Nephron progenitor cell (in vitro differentiated cells): ENCODE results near the gene POLR1C.
A peak's percentile ranks its signal among the peaks of the same experiment; 100 is the strongest.

Experiments
- DNase-seq: peaks from one replicate; pipeline ENCODE4 v3.0.0; 2021
- H3K27ac Mint-ChIP-seq: 2 replicates; pipeline ENCODE4 v1.8.0; 2021; ENCODE audit warnings: mild to moderate bottlenecking, moderate library complexity, mixed read lengths
- H3K27me3 Mint-ChIP-seq: 2 replicates; pipeline ENCODE4 v1.8.0; 2021; ENCODE audit warnings: mild to moderate bottlenecking, low read depth, mixed read lengths; ENCODE audit not compliant: poor library complexity
- H3K36me3 Mint-ChIP-seq: 2 replicates; pipeline ENCODE4 v1.8.0; 2021; ENCODE audit warnings: low read depth, mixed read lengths
- H3K4me1 Mint-ChIP-seq: 2 replicates; pipeline ENCODE4 v1.8.0; 2021; ENCODE audit warnings: mixed read lengths
- H3K4me3 Mint-ChIP-seq: 2 replicates; pipeline ENCODE4 v1.8.0; 2021; ENCODE audit warnings: mild to moderate bottlenecking, moderate library complexity, mixed read lengths
- H3K9me3 Mint-ChIP-seq: 2 replicates; pipeline ENCODE4 v1.8.0; 2021; ENCODE audit warnings: mild to moderate bottlenecking, moderate library complexity, mixed read lengths
- CTCF ChIP-seq: fragments of 200-600 bp; sonication (generic); IDR thresholded peaks from 2 replicates; pipeline ENCODE4 v1.5.0; 2021; ENCODE audit warnings: antibody characterized with exemption

Gene POLR1C

GRCh38 chr6:43511824-43512415, 5.0 kb upstream of the POLR1C start:
- Mint-ChIP-seq H3K9me3 (no peaks in the 10 kb centered on the region), H3K4me1 (peaks cover 28% of the 10 kb centered on the region), H3K27ac (peak overlapping the region; percentile 23), H3K27me3 (peaks cover 25% of the 10 kb centered on the region), H3K36me3 (peaks cover 34% of the 10 kb centered on the region), H3K4me3 (no peak overlapping the region)
- DNase-seq: no peak
- no peak for TF ChIP-seq CTCF

GRCh38 chr6:43515808-43516207, 1.1 kb upstream of the POLR1C start:
- Mint-ChIP-seq H3K9me3 (no peaks in the 10 kb centered on the region), H3K36me3 (peaks cover 36% of the 10 kb centered on the region), H3K27me3 (peaks cover 2% of the 10 kb centered on the region), H3K4me1 (peaks cover 16% of the 10 kb centered on the region), H3K27ac (peak overlapping the region; percentile 64), H3K4me3 (no peak overlapping the region)
- no peak for TF ChIP-seq CTCF
- no peak for DNase-seq

- DNase-seq: no peak
- H3K4me3 Mint-ChIP-seq: no peak overlapping the region
- no peak for TF ChIP-seq CTCF
- peak overlapping the region; percentile 64 for H3K27ac Mint-ChIP-seq
- peaks cover 40% of the 10 kb centered on the region for H3K36me3 Mint-ChIP-seq
- H3K4me1 Mint-ChIP-seq: peaks cover 16% of the 10 kb centered on the region
- H3K9me3 Mint-ChIP-seq: no peaks in the 10 kb centered on the region
- no peaks in the 10 kb centered on the region for H3K27me3 Mint-ChIP-seq
These were observed 557 bp upstream of the POLR1C start for GRCh38 chr6:43516367-43516696.

GRCh38 chr6:43517505-43518357, 842 bp downstream of the POLR1C start:
- no peak for TF ChIP-seq CTCF
- no peak overlapping the region for H3K4me3 Mint-ChIP-seq
- H3K4me1 Mint-ChIP-seq: peaks cover 16% of the 10 kb centered on the region
- no peak overlapping the region for H3K27ac Mint-ChIP-seq
- DNase-seq: no peak
- H3K36me3 Mint-ChIP-seq: peaks cover 34% of the 10 kb centered on the region
- no peaks in the 10 kb centered on the region for H3K9me3 Mint-ChIP-seq
- H3K27me3 Mint-ChIP-seq: no peaks in the 10 kb centered on the region

GRCh38 chr6:43520097-43520496, 3.2 kb downstream of the POLR1C start:
- H3K27me3 Mint-ChIP-seq: no peaks in the 10 kb centered on the region
- no peak for TF ChIP-seq CTCF
- peaks cover 42% of the 10 kb centered on the region for H3K36me3 Mint-ChIP-seq
- DNase-seq: no peak
- no peak overlapping the region for H3K27ac Mint-ChIP-seq
- H3K9me3 Mint-ChIP-seq: no peaks in the 10 kb centered on the region
- H3K4me3 Mint-ChIP-seq: no peak overlapping the region
- peaks cover 14% of the 10 kb centered on the region for H3K4me1 Mint-ChIP-seq

- Mint-ChIP-seq H3K4me3 (no peak overlapping the region), H3K27ac (no peak overlapping the region), H3K9me3 (no peaks in the 10 kb centered on the region), H3K36me3 (peaks cover 49% of the 10 kb centered on the region), H3K4me1 (no peaks in the 10 kb centered on the region), H3K27me3 (no peaks in the 10 kb centered on the region)
- TF ChIP-seq CTCF: no peak
- no peak for DNase-seq
These were observed 4.9 kb downstream of the POLR1C start for GRCh38 chr6:43521836-43522235.
